ENCODE results near the gene FAM171A1.

FAM171A1 gene

DNA sequence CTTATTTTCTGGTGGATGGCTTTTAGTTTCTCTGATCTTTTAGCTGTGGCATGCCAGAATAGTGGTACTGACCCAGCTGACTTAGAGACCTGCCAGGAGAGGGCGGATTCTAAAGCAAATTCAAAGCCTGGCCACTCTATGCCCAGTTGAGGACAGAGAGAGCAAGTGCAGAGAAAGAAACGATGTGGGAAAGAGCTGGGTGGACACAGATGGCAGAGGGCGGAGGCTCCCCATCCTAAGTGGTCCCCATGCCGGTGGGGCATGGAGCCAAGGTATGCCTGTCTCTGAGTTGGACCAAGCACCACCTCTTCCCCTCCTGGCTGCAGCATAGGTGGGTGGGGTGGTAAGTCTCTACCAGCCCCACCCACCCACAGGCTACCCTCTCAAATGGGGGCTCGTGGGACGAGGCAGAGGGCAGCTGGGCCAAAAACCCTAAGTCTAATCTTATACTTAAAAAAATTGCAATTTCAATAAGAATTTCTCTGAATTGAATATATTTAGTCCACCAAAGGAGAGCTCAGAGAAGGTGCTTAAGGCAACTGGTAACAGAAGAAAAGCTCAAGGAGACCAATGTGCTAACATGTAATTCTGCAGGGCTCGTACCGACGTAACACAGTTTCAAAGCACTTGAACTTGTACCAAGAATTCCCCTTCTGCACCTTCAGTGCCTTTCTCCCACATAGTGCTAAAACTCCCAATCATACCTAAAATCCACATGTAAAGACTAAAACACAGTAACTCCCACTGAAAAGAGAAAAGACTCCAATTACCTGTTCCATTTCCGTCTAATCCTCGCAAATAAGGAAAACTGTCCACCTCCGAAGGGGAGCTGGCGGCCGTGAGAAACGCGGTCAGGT lies 116.9 kb downstream of the FAM171A1 start:
- TF ChIP-seq CTCF (conservative IDR thresholded peaks at IDR 0.05; ENCODE audit: control insufficient read depth, insufficient read depth, low read depth, low read length): no peak
- no peak for DNase-seq (ENCODE audit: low read depth)
- no peak overlapping the region for H3K4me3 ChIP-seq (ENCODE audit: control insufficient read depth, low read depth, low read length)

DNA sequence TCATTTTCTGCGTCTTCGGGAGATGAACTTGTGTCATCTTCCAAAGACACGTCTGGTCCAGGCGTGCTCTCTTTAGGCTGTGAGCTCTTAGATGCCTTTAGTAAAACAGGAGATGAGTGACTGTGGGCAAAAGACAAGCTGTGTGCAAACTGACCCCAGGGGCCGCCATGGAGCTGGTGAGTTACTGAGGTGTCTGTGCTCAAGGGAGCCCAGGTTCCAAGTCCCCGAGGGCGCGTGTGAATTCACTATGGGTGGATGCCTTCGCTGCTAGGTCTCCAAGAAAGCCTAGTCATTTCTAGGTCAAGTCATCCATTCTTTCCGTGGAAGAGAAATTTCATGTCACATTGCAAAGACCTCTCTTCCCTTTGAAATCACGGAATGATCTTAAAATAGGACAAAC lies 118.7 kb downstream of the FAM171A1 start:
- TF ChIP-seq CTCF (conservative IDR thresholded peaks at IDR 0.05; ENCODE audit: control insufficient read depth, insufficient read depth, low read depth, low read length): no peak
- H3K4me3 ChIP-seq (ENCODE audit: control insufficient read depth, low read depth, low read length): no peak overlapping the region
- DNase-seq (ENCODE audit: low read depth): no peak

GRCh38 chr10:15251791-15252380 lies 119.2 kb downstream of the FAM171A1 start:
- DNase-seq (ENCODE audit: low read depth): no peak
- TF ChIP-seq CTCF (conservative IDR thresholded peaks at IDR 0.05; ENCODE audit: control insufficient read depth, insufficient read depth, low read depth, low read length): no peak

DNA sequence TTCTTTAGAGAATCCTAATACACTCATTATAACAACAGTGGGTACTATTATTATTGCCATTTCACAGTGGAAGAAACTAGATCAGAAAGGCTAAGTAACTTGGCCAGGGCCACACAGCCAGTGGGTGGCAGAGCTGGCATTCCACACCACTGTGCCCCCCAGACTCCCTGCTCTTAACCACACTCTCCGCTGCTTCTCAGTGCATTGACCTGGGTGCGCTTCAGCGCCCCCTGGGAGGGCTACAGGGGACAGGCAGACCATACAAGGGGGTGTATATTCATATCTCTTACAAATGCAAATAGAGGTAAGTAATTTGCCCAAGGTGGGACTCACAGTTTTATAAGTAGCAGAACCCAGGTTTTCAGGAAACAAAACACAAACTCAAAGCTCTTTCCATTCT lies 125.6 kb downstream of the FAM171A1 start:
- DNase-seq (ENCODE audit: low read depth): no peak
- TF ChIP-seq CTCF (conservative IDR thresholded peaks at IDR 0.05; ENCODE audit: control insufficient read depth, insufficient read depth, low read depth, low read length): peak; percentile 26
- no peak overlapping the region for H3K4me3 ChIP-seq (ENCODE audit: control insufficient read depth, low read depth, low read length)

More at GRCh38 chr10:15251791-15252380, 119.2 kb downstream of the FAM171A1 start:
- H3K4me3 ChIP-seq (ENCODE audit: control insufficient read depth, low read depth, low read length): no peak overlapping the region

GRCh38 chr10:15244635-15245197 lies 126.4 kb downstream of the FAM171A1 start:
- no peak for DNase-seq (ENCODE audit: low read depth)

More at GRCh38 chr10:15244635-15245197, 126.4 kb downstream of the FAM171A1 start:
- TF ChIP-seq CTCF (conservative IDR thresholded peaks at IDR 0.05; ENCODE audit: control insufficient read depth, insufficient read depth, low read depth, low read length): no peak
- no peak overlapping the region for H3K4me3 ChIP-seq (ENCODE audit: control insufficient read depth, low read depth, low read length)

All from fibroblast of mammary gland (primary cell).